Pancreas (tissue), 10 donors: ENCODE data around the gene SIAE. TPM values are rescaled to one million over a fixed set of nuclear protein-coding genes. Genes with fewer than 3 reads are reported as not detected.

Experiments used
- ATAC-seq, 4 donors: fragments of 200-7000 bp; cut with Tn5 transposase; one replicate each; pipeline versions ENCODE4 v1.8.0 to v1.9.1; 2020; ENCODE audit warnings: mild to moderate bottlenecking in 4 of 4, moderate library complexity in 4 of 4
- DNase-seq, 6 donors: peaks; one replicate each; pipeline ENCODE4 v3.0.0-alpha.2; 2020
- FAIRE-seq: peaks from 2 replicates; lab custom pipeline; 2012; peaks lifted over from hg19 to GRCh38; lab: Jason Lieb, UNC
- H3K27ac ChIP-seq, 4 donors: fragments of 200-600 bp; sonication (generic); 1 replicate in 3 of 4; 2 replicates in 1 of 4; pipeline versions ENCODE4 v1.5.0 to v1.8.0; 2020
- H3K27me3 ChIP-seq, 4 donors: fragments of 200-600 bp; one replicate each; pipeline ENCODE4 v1.8.0; 2021
- H3K36me3 ChIP-seq, 3 donors: fragments of 200-600 bp; sonication (generic) in 1 of 3; one replicate each; pipeline versions ENCODE4 v1.5.0 to v1.8.0; 2020 to 2021
- H3K4me1 ChIP-seq, 3 donors: fragments of 200-600 bp; one replicate each; pipeline ENCODE4 v1.8.0; 2021
- H3K4me3 ChIP-seq, 4 donors: fragments of 200-600 bp; sonication (generic) in 2 of 4; one replicate each; pipeline versions ENCODE4 v1.5.0 to v1.8.0; 2020 to 2021
- H3K9me3 ChIP-seq, 4 donors: fragments of 200-600 bp; one replicate each; pipeline ENCODE4 v1.8.0; 2021
- CTCF ChIP-seq, 4 donors: fragments of 200-600 bp; sonication (generic) in 3 of 4; IDR thresholded peaks; one replicate each; pipeline versions ENCODE4 v1.5.0 to v1.8.0; 2021; ENCODE audit warnings: antibody characterized with exemption in 4 of 4
- WGBS, 2 donors: extraction: QIAGEN DNeasy Blood & Tissue Kit; methylation state at CpG; one replicate each; pipeline ENCODE4 v1.1.7; 2013; 5-methylcytosine and 5-hydroxymethylcytosine counted together
- intact Hi-C, 3 donors: fragments of 100-400 bp; cut with DNase I; formaldehyde crosslinking; loops; one replicate each; pipeline versions ENCODE4 v1.11.1 to v1.14.2; 2022
- polyA plus RNA-seq, 2 donors: library from polyadenylated mRNA; stranded (reverse); fragments of 200-250 nt; gene quantifications; one replicate each; pipeline ENCODE4 v1.2.3, GENCODE V29; 2013
- total RNA-seq, 6 donors: library from RNA; stranded (reverse); fragmentation: NEBNext Ultra II Directional in 4 of 6; extraction: Animal tissue kit (Norgen Biotek cat#: 25700) in 4 of 6; gene quantifications; one replicate each; pipeline versions ENCODE4 v1.2.1 to v1.2.4, GENCODE V29; 2021 to 2023
- donor health status: healthy with polysubstance abuse.
- donor health status: DM: no; HTN: no; CAD: no; lungs with moderate emphysema.
- donor health status: DM: no; HTN: no; CAD: no.
- donor health status: control.
- donor health status: control.
- donor health status: Bipolar disorder and iron deficiency.
- donor health status: DM: yes; HTN: yes; CAD: no.
- donor health status: DM: no; HTN: no; CAD: no.
- donor health status: DM: no; HTN: no; CAD: no.
- donor health status: DM: yes; HTN: yes; CAD: no.

SIAE gene
- total and polyA plus RNA-seq, 8 donors = 9.6 to 29.8 (median 14.1) TPM

DNA sequence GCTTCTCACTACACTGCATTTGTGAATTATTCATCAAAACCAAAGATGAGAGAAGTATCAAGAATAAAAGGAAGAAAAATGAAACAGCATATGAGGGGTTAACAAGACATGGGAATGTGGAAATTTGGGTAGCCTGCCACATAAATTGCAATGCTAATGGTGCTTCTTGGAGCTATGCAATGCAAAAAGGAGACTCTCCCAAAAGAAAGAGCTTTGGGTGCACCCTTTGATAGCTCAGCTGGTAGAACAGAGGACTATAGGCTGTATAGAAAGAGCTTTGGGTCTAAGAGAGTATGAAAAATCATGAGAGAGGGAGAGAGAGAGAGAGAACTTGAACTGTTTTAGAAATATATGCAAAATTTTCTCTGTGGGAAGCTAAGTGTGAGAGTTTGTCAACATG, 26.5 kb upstream of the SIAE start:
- no peak overlapping the region for H3K27ac ChIP-seq

GRCh38 chr11:124699547-124699946, 26.0 kb upstream of the SIAE start:
- 62 to 70% methylated on average over 1 of the region's 1 CpG for WGBS, 2 donors

More for the DNA sequence above, 26.5 kb upstream of the SIAE start:
- H3K36me3 ChIP-seq = no peaks in the 10 kb centered on the region
- no peak overlapping the region for H3K4me3 ChIP-seq
- intact Hi-C loops = no loop called here
- H3K9me3 ChIP-seq = no peaks in the 10 kb centered on the region
- no peaks in the 10 kb centered on the region for H3K4me1 ChIP-seq
- TF ChIP-seq CTCF (IDR thresholded peaks at IDR 0.05) = no peak
- no peak for DNase-seq
- no peak for FAIRE-seq
- ATAC-seq = no peak
- no peaks in the 10 kb centered on the region for H3K27me3 ChIP-seq

GRCh38 chr11:124693142-124693541, 19.6 kb upstream of the SIAE start:
- H3K27ac ChIP-seq = no peak overlapping the region
- no peak for TF ChIP-seq CTCF (IDR thresholded peaks at IDR 0.05)
- H3K4me3 ChIP-seq = no peak overlapping the region
- 89 to 90% methylated on average over 2 of the region's 2 CpGs for WGBS, 2 donors
- no peaks in the 10 kb centered on the region for H3K4me1 ChIP-seq
- H3K27me3 ChIP-seq = no peaks in the 10 kb centered on the region
- H3K9me3 ChIP-seq = no peaks in the 10 kb centered on the region
- DNase-seq (no peak), ATAC-seq (no peak), FAIRE-seq (no peak)
- intact Hi-C loops = no loop called here
- H3K36me3 ChIP-seq = no peaks in the 10 kb centered on the region

More at GRCh38 chr11:124699547-124699946, 26.0 kb upstream of the SIAE start:
- DNase-seq = no peak
- Histone ChIP-seq H3K4me3 (no peak overlapping the region), H3K9me3 (no peaks in the 10 kb centered on the region), H3K27me3 (no peaks in the 10 kb centered on the region), H3K4me1 (no peaks in the 10 kb centered on the region), H3K27ac (no peak overlapping the region), H3K36me3 (no peaks in the 10 kb centered on the region)
- intact Hi-C loops = no loop called here
- no peak for TF ChIP-seq CTCF (IDR thresholded peaks at IDR 0.05)
- FAIRE-seq = no peak
- ATAC-seq = no peak

GRCh38 chr11:124682443-124682842, 8.9 kb upstream of the SIAE start:
- Histone ChIP-seq H3K4me1 (no peaks in the 10 kb centered on the region), H3K9me3 (no peaks in the 10 kb centered on the region), H3K27me3 (no peaks in the 10 kb centered on the region), H3K27ac (no peak overlapping the region), H3K4me3 (no peak overlapping the region), H3K36me3 (no peaks in the 10 kb centered on the region)
- no peak for DNase-seq
- TF ChIP-seq CTCF (IDR thresholded peaks at IDR 0.05) = no peak
- ATAC-seq = no peak
- intact Hi-C loops = no loop called here
- no peak for FAIRE-seq
- 95 to 98% methylated on average over 1 of the region's 1 CpG for WGBS, 2 donors

- ATAC-seq (no peak), DNase-seq (no peak), FAIRE-seq (peak; percentile 26)
- Histone ChIP-seq H3K9me3 (no peaks in the 10 kb centered on the region), H3K4me3 (no peak overlapping the region), H3K36me3 (no peaks in the 10 kb centered on the region), H3K4me1 (no peaks in the 10 kb centered on the region), H3K27me3 (no peaks in the 10 kb centered on the region), H3K27ac (no peak overlapping the region)
- WGBS, 2 donors = 93 to 94% methylated on average over 2 of the region's 2 CpGs
- intact Hi-C loops = no loop called here
- no peak for TF ChIP-seq CTCF (IDR thresholded peaks at IDR 0.05)
These were observed 7.9 kb upstream of the SIAE start for GRCh38 chr11:124681421-124681820.
